ENCODE measurements around the gene EPB41. TPM values are rescaled to one million over a fixed set of nuclear protein-coding genes. Genes with fewer than 3 reads are reported as not detected.

The EPB41 gene
- total RNA-seq, 4 donors from 2014 or later, result 28.5 to 43.9 (median 41.8) TPM

DNA sequence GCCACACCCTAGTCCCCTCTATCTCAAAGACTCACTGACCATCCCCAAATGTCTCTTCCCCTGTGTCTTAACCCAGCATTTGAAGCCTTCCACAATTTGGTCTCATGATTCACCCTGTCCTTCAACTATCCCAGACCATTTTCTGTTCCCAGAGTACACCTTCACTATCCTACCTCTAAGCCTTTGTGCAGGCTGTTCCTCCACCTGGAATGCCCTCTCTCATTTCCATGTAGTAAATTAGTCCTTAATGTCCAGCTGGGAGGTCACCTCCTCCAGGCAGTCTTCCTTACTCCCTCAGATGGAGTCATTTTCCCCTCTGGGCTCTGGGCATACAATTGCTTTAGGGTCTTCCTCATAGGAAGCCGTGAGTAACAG, 31.1 kb upstream of the EPB41 start:
- DNase-seq, result no peak
- Histone ChIP-seq H3K27me3 (no peaks in the 10 kb centered on the region), H3K27ac (no peak overlapping the region), H3K9me3 (no peaks in the 10 kb centered on the region), H3K36me3 (no peaks in the 10 kb centered on the region), H3K4me3 (no peak overlapping the region), H3K4me1 (peaks cover 23 to 69% (median 34%) of the 10 kb centered on the region in 3 donors)
- 100% methylated on average over 1 of the region's 1 CpG; no CpG with 5 or more reads in 1 of the 2 donors for WGBS, 2 donors
- intact Hi-C loops (cut with DNase I), result loop anchor here (5.0 kb wide), 2 partner anchors 149 to 319 kb away; no protein-coding TSS in a partner anchor
- TF ChIP-seq, protein P1, sequence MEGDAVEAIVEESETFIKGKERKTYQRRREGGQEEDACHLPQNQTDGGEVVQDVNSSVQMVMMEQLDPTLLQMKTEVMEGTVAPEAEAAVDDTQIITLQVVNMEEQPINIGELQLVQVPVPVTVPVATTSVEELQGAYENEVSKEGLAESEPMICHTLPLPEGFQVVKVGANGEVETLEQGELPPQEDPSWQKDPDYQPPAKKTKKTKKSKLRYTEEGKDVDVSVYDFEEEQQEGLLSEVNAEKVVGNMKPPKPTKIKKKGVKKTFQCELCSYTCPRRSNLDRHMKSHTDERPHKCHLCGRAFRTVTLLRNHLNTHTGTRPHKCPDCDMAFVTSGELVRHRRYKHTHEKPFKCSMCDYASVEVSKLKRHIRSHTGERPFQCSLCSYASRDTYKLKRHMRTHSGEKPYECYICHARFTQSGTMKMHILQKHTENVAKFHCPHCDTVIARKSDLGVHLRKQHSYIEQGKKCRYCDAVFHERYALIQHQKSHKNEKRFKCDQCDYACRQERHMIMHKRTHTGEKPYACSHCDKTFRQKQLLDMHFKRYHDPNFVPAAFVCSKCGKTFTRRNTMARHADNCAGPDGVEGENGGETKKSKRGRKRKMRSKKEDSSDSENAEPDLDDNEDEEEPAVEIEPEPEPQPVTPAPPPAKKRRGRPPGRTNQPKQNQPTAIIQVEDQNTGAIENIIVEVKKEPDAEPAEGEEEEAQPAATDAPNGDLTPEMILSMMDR (IDR thresholded peaks at IDR 0.05), result no peak
- no peak for TF ChIP-seq POLR2A (IDR thresholded peaks at IDR 0.05)

DNA sequence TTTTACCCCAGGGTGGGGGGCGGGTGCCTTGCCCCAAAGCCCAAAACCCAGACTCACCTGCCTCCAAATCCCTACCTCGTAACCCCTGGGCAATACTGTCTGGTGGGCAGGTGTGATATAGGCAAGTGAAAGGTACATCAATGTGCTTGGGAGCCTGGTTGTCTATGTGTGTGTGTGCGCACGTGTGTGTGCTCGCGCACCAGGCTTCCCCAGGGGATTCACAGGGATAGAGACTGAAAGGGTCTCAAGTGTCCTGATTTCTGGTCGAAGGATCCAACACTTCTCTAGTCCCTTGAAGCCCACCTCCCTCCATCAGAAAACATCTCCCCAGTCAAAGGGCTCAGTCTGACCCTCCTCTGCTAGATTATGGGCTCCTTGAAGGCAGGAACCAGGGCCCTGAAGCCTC, 28.9 kb upstream of the EPB41 start:
- DNase-seq, result no peak
- TF ChIP-seq, protein P1 (IDR thresholded peaks at IDR 0.05), result no peak
- no peak for TF ChIP-seq POLR2A (IDR thresholded peaks at IDR 0.05)
- Histone ChIP-seq H3K27ac (peak overlapping the region; percentile 14 to 93 (median 85)), H3K9me3 (no peaks in the 10 kb centered on the region), H3K4me1 (peaks cover 23 to 78% (median 38%) of the 10 kb centered on the region in 3 donors), H3K4me3 (no peak overlapping the region), H3K36me3 (no peaks in the 10 kb centered on the region), H3K27me3 (no peaks in the 10 kb centered on the region)
- intact Hi-C loops (cut with DNase I), result no loop called here
- WGBS, 2 donors, result 65 to 71% methylated on average over 2 to 7 of the region's 7 CpGs

DNA sequence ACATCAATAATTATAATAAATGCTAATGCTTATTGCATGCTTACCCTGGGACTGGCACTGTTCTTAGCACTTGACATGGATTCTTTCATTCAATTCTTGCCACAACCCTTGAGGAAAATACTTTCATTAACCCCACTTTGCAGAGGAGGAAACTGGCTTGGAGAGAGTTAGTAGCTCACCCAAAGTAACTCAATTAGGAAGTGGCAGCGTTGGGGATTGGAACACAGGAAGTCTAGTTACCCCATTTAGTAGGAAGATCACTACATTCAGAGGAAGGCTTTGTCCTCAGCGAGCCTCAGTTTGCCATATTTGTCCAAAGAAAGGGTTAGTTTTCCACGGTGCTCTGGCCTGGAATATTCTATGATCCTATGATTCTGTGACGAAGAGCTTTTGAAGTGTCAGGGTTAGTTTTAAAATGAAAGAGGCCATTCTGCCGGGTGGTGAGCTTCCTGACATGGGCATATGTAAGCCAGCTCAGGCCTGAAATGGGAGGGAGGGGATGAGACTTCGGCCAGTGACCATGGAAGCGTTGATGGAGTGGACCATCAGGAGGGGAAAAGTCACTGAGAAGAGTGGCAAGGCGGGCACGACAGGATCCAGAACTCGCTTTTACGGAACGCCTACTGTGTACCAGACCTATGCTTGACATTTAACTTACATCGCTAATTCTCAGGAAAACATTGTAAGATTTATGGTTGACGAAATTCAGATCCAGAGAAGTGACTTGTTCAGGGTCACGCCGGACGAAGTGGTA, 28.2 kb upstream of the EPB41 start:
- 49 to 61% methylated on average over 17 of the region's 17 CpGs for WGBS, 2 donors

DNA sequence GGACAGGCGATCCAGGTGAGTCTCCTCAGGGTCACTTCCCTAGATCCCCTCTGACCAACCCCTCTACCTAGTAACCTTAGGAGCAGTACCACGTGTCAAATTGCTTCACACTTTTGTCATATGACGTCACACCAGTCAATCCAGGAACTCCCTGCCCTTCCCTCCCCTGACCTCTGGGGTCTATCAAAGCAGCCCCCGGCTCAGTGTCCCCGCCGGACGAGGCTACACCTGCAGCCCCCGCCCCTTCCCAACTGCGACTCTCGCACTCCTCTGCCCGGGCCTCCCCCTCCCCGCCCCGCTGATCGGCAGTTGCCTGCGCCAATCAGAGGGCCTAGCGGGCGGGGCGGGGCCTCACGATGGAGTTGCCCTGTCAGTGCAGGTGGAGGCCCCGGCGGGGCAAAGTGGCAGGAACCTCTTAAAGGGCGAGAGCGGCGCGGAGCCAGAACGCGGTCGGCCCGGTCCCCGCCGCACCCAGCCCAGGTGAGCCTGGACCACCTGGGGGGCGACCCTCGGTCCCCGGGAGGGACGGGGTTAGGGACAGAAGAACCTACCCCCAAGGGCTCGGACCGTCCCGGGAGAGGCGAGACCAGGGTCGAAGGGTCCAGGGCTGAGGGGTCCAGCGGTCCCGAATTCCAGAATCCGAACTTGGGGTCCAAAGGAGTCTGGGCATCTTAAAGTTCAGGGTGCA, 27.5 kb upstream of the EPB41 start:
- Histone ChIP-seq H3K4me1 (peaks cover 23 to 75% (median 36%) of the 10 kb centered on the region in 3 donors), H3K36me3 (no peaks in the 10 kb centered on the region), H3K27me3 (no peaks in the 10 kb centered on the region), H3K9me3 (no peaks in the 10 kb centered on the region), H3K27ac (peak overlapping the region; percentile 80 to 93 (median 90)), H3K4me3 (peak overlapping the region; percentile 80 to 95 (median 83))
- DNase-seq, result peak; percentile 38
- TF ChIP-seq, protein P1 (IDR thresholded peaks at IDR 0.05), result peak in 3 of 6 experiments; percentile 6 to 25 (median 16)
- TF ChIP-seq POLR2A (IDR thresholded peaks at IDR 0.05), result peak in 2 of 4 donors; percentile 38 to 80
- intact Hi-C loops (cut with DNase I), result no loop called here
- WGBS, 2 donors, result 3 to 16% methylated on average over 6 to 8 of the region's 43 CpGs

More for the DNA sequence above, 28.2 kb upstream of the EPB41 start:
- Histone ChIP-seq H3K4me1 (peaks cover 23 to 78% (median 38%) of the 10 kb centered on the region in 3 donors), H3K9me3 (no peaks in the 10 kb centered on the region), H3K27ac (peak overlapping the region; percentile 80 to 93 (median 90)), H3K27me3 (no peaks in the 10 kb centered on the region), H3K36me3 (no peaks in the 10 kb centered on the region), H3K4me3 (peak overlapping the region in 3 of 4 donors; percentile 83 to 95 (median 83))
- DNase-seq, result no peak
- TF ChIP-seq, protein P1 (IDR thresholded peaks at IDR 0.05), result no peak
- no peak for TF ChIP-seq POLR2A (IDR thresholded peaks at IDR 0.05)
- intact Hi-C loops (cut with DNase I), result no loop called here

DNA sequence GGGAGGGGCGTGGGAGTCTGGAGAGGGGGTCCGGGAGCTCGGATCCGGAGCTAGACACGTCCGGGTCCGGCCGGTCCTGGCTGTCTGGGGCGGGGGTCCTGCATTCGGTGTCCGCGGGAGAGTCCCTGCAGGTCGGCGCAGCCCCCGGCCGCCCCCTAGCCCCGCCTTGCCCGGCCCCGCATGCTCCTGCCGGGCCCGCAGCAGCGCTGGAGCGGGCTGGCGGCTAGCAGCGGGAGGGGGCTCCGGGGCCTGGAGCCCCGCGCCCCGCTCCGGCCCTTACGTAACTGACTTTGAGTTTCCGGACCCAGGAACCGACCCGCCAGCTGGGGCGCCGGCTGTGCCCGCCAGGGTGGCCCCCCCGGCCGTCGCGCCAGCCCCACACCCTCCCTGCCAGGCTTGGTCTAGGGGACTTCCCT, 26.9 kb upstream of the EPB41 start:
- 0% methylated on average over 2 of the region's 41 CpGs; no CpG with 5 or more reads in 1 of the 2 donors for WGBS, 2 donors
- intact Hi-C loops (cut with DNase I), result no loop called here
- H3K4me1 ChIP-seq, result peaks cover 21 to 70% (median 30%) of the 10 kb centered on the region in 3 donors

More for the DNA sequence above, 26.9 kb upstream of the EPB41 start:
- Histone ChIP-seq H3K27me3 (no peaks in the 10 kb centered on the region), H3K9me3 (no peaks in the 10 kb centered on the region), H3K36me3 (no peaks in the 10 kb centered on the region), H3K27ac (peak overlapping the region; percentile 80 to 93 (median 90)), H3K4me3 (peak overlapping the region; percentile 80 to 95 (median 83))
- DNase-seq, result no peak
- no peak for TF ChIP-seq POLR2A (IDR thresholded peaks at IDR 0.05)
- TF ChIP-seq, protein P1 (IDR thresholded peaks at IDR 0.05), result no peak

All from esophagus squamous epithelium (tissue), 5 donors.